Stimulated activated CD4-positive, alpha-beta T cell treated with anti-CD3 and anti-CD28 coated beads, Interleukin-12 subunit alpha, Interleukin-12 subunit beta, amount 100 ng/mL, for 48 hours (primary cell): Measurements from ENCODE around the gene KCNK5.

Source experiments
- DNase-seq, 3 donors: peaks; one replicate each; pipeline ENCODE4 v3.0.0-alpha.2; 2020; ENCODE audit warnings: low read depth in 2 of 3, low spot score in 1 of 3

KCNK5 gene

GRCh38 chr6:39199231-39199940 is 29.9 kb downstream of the KCNK5 start:
- DNase-seq: no peak

GRCh38 chr6:39198528-39198927 is 30.7 kb downstream of the KCNK5 start:
- no peak for DNase-seq

GRCh38 chr6:39197922-39198500 is 31.3 kb downstream of the KCNK5 start:
- DNase-seq: no peak

GRCh38 chr6:39197521-39197920 is 31.8 kb downstream of the KCNK5 start:
- no peak for DNase-seq

GRCh38 chr6:39196673-39197091 is 32.6 kb downstream of the KCNK5 start:
- DNase-seq: no peak

GRCh38 chr6:39195792-39196385 is 33.4 kb downstream of the KCNK5 start:
- no peak for DNase-seq

- no peak for DNase-seq
Observed at GRCh38 chr6:39194466-39194865, 34.8 kb downstream of the KCNK5 start.

GRCh38 chr6:39193201-39193791 is 36.0 kb downstream of the KCNK5 start:
- DNase-seq: no peak

GRCh38 chr6:39192736-39193135 is 36.5 kb downstream of the KCNK5 start:
- DNase-seq: no peak

- no peak for DNase-seq
Observed at GRCh38 chr6:39191236-39191930, 37.9 kb downstream of the KCNK5 start.

GRCh38 chr6:39190545-39191235 is 38.6 kb downstream of the KCNK5 start:
- no peak for DNase-seq

- no peak for DNase-seq
Observed at GRCh38 chr6:39189915-39190544, 39.2 kb downstream of the KCNK5 start.

GRCh38 chr6:39189131-39189530 is 40.1 kb downstream of the KCNK5 start:
- no peak for DNase-seq

- DNase-seq: no peak
Observed at GRCh38 chr6:39188571-39188970, 40.7 kb downstream of the KCNK5 start.

GRCh38 chr6:39188098-39188450 is 41.2 kb downstream of the KCNK5 start:
- no peak for DNase-seq

GRCh38 chr6:39184906-39185580 is 44.2 kb downstream of the KCNK5 start:
- no peak for DNase-seq

- DNase-seq: no peak
Observed at GRCh38 chr6:39182604-39183003, 46.7 kb downstream of the KCNK5 start.

- DNase-seq: no peak
Observed at GRCh38 chr6:39181826-39182225, 47.4 kb downstream of the KCNK5 start.

GRCh38 chr6:39181333-39181732 is 47.9 kb downstream of the KCNK5 start:
- no peak for DNase-seq

GRCh38 chr6:39178804-39179203 is 50.5 kb downstream of the KCNK5 start:
- no peak for DNase-seq
